Mesendoderm (in vitro differentiated cells): ENCODE data around the gene FUCA1.

Experiments
- DNase-seq: peaks from one replicate; pipeline ENCODE4 v3.0.0; 2013
- H2AK5ac ChIP-seq: 2 replicates; pipeline ENCODE4 v1.6.1; 2013; ENCODE audit warnings: low read length, inconsistent platforms
- H2BK120ac ChIP-seq: 2 replicates; pipeline ENCODE4 v1.6.1; 2013; ENCODE audit warnings: low read depth, mild to moderate bottlenecking, low read length, moderate library complexity, mixed read lengths
- H2BK15ac ChIP-seq: replicated peaks from 2 replicates; pipeline ENCODE4 v1.6.1; 2013; ENCODE audit warnings: low read depth, mild to moderate bottlenecking, moderate library complexity
- H2BK5ac ChIP-seq: 2 replicates; pipeline ENCODE4 v1.6.1; 2013; ENCODE audit warnings: low read length, inconsistent platforms
- H3K18ac ChIP-seq: 2 replicates; pipeline ENCODE4 v1.6.1; 2013; ENCODE audit warnings: mild to moderate bottlenecking, low read length, mixed read lengths
- H3K23ac ChIP-seq: one replicate; pipeline ENCODE4 v1.6.1; 2013; ENCODE audit warnings: low read length
- H3K27ac ChIP-seq: 2 replicates; pipeline ENCODE4 v1.5.1; 2013; ENCODE audit warnings: low read depth, mild to moderate bottlenecking, inconsistent platforms, low read length, moderate library complexity
- H3K27me3 ChIP-seq: 2 replicates; pipeline ENCODE4 v1.6.1; 2013; ENCODE audit warnings: low read length, control low read depth, mild to moderate bottlenecking, inconsistent platforms; ENCODE audit not compliant: insufficient read depth, poor library complexity
- H3K36me3 ChIP-seq: 2 replicates; pipeline ENCODE4 v1.6.1; 2013; ENCODE audit warnings: low read length, inconsistent platforms; ENCODE audit not compliant: control insufficient read depth, insufficient read depth
- H3K4ac ChIP-seq: one replicate; pipeline ENCODE4 v1.6.1; 2013; ENCODE audit warnings: low read depth, mild to moderate bottlenecking, low read length, moderate library complexity
- H3K4me1 ChIP-seq: 2 replicates; pipeline ENCODE4 v1.6.1; 2013; ENCODE audit warnings: low read depth, low read length, inconsistent platforms; ENCODE audit not compliant: control insufficient read depth
- H3K4me2 ChIP-seq: 2 replicates; pipeline ENCODE4 v1.6.1; 2013; ENCODE audit warnings: low read length
- H3K4me3 ChIP-seq: 2 replicates; pipeline ENCODE4 v1.5.1; 2013; ENCODE audit warnings: mild to moderate bottlenecking, low read length
- H3K56ac ChIP-seq: one replicate; pipeline ENCODE4 v1.6.1; 2013; ENCODE audit warnings: low read length
- H3K79me1 ChIP-seq: 2 replicates; pipeline ENCODE4 v1.6.1; 2013; ENCODE audit warnings: low read length, inconsistent platforms
- H3K79me2 ChIP-seq: 2 replicates; pipeline ENCODE4 v1.6.1; 2013; ENCODE audit warnings: mild to moderate bottlenecking, low read length; ENCODE audit not compliant: control insufficient read depth, insufficient read depth
- H3K9ac ChIP-seq: 2 replicates; pipeline ENCODE4 v1.6.1; 2013; ENCODE audit warnings: low read length, inconsistent platforms
- H4K5ac ChIP-seq: one replicate; pipeline ENCODE4 v1.6.1; 2013; ENCODE audit warnings: low read length
- H4K8ac ChIP-seq: one replicate; pipeline ENCODE4 v1.6.1; 2013; ENCODE audit warnings: low read depth, mild to moderate bottlenecking, control low read depth, low read length, moderate library complexity
- WGBS: extraction: QIAGEN DNeasy Blood & Tissue Kit; methylation state at CpG from one replicate; pipeline ENCODE4 v1.1.7; 2013; ENCODE audit warnings: low lambda C conversion rate, missing lambda C conversion rate; ENCODE audit not compliant: insufficient coverage; ENCODE audit errors: extremely low coverage; 5-methylcytosine and 5-hydroxymethylcytosine counted together

The FUCA1 gene

GRCh38 chr1:23889074-23889473 is 21.0 kb upstream of the FUCA1 start:
- H3K18ac ChIP-seq = no peak overlapping the region
- no peak overlapping the region for H4K8ac ChIP-seq
- no peak overlapping the region for H2BK120ac ChIP-seq
- no peaks in the 10 kb centered on the region for H3K36me3 ChIP-seq
- no peak for DNase-seq
- no peak overlapping the region for H3K4ac ChIP-seq
- no peak overlapping the region for H3K4me2 ChIP-seq
- H3K79me2 ChIP-seq = no peaks in the 10 kb centered on the region
- H3K23ac ChIP-seq = no peak overlapping the region
- H3K4me3 ChIP-seq = no peak overlapping the region
- H2BK5ac ChIP-seq = no peak overlapping the region
- no peak overlapping the region for H3K56ac ChIP-seq
- no peak overlapping the region for H4K5ac ChIP-seq
- no peak overlapping the region for H3K9ac ChIP-seq
- H3K4me1 ChIP-seq = no peaks in the 10 kb centered on the region
- no peaks in the 10 kb centered on the region for H3K27me3 ChIP-seq
- WGBS = no CpG with 5 or more reads among the region's 5 CpGs
- no peak overlapping the region for H3K27ac ChIP-seq
- H2BK15ac ChIP-seq = no peak overlapping the region
- no peaks in the 10 kb centered on the region for H3K79me1 ChIP-seq
- H2AK5ac ChIP-seq = no peak overlapping the region

- no peak overlapping the region for H3K27ac ChIP-seq
- no peak overlapping the region for H4K5ac ChIP-seq
- H4K8ac ChIP-seq = no peak overlapping the region
- H2AK5ac ChIP-seq = no peak overlapping the region
- H3K79me2 ChIP-seq = no peaks in the 10 kb centered on the region
- no peak overlapping the region for H3K23ac ChIP-seq
- H3K27me3 ChIP-seq = no peaks in the 10 kb centered on the region
- no peak overlapping the region for H2BK120ac ChIP-seq
- no peak overlapping the region for H3K4ac ChIP-seq
- H3K36me3 ChIP-seq = no peaks in the 10 kb centered on the region
- H3K18ac ChIP-seq = no peak overlapping the region
- H3K79me1 ChIP-seq = no peaks in the 10 kb centered on the region
- H2BK15ac ChIP-seq = no peak overlapping the region
- no peak overlapping the region for H3K56ac ChIP-seq
- H3K9ac ChIP-seq = no peak overlapping the region
- no peak overlapping the region for H3K4me3 ChIP-seq
- no peak for DNase-seq
- no peak overlapping the region for H3K4me2 ChIP-seq
- no peaks in the 10 kb centered on the region for H3K4me1 ChIP-seq
- no CpG with 5 or more reads among the region's 4 CpGs for WGBS
- H2BK5ac ChIP-seq = no peak overlapping the region
These were observed 17.1 kb upstream of the FUCA1 start for GRCh38 chr1:23885222-23885621.

- H3K27ac ChIP-seq = no peak overlapping the region
- no peak overlapping the region for H2BK5ac ChIP-seq
- DNase-seq = no peak
- no peak overlapping the region for H3K18ac ChIP-seq
- H3K4me3 ChIP-seq = no peak overlapping the region
- no peak overlapping the region for H4K8ac ChIP-seq
- no peaks in the 10 kb centered on the region for H3K79me2 ChIP-seq
- H2AK5ac ChIP-seq = no peak overlapping the region
- H3K56ac ChIP-seq = no peak overlapping the region
- no peak overlapping the region for H3K23ac ChIP-seq
- H4K5ac ChIP-seq = no peak overlapping the region
- WGBS = no CpG with 5 or more reads among the region's 4 CpGs
- H3K36me3 ChIP-seq = no peaks in the 10 kb centered on the region
- no peaks in the 10 kb centered on the region for H3K4me1 ChIP-seq
- H2BK15ac ChIP-seq = no peak overlapping the region
- no peaks in the 10 kb centered on the region for H3K27me3 ChIP-seq
- H3K4ac ChIP-seq = no peak overlapping the region
- no peak overlapping the region for H3K9ac ChIP-seq
- H3K79me1 ChIP-seq = no peaks in the 10 kb centered on the region
- H3K4me2 ChIP-seq = no peak overlapping the region
- no peak overlapping the region for H2BK120ac ChIP-seq
These were observed 14.7 kb upstream of the FUCA1 start for GRCh38 chr1:23882746-23883145.

- Histone ChIP-seq H3K79me2 (no peaks in the 10 kb centered on the region), H3K4me3 (no peak overlapping the region), H3K27ac (no peak overlapping the region), H2AK5ac (no peak overlapping the region), H3K4me2 (no peak overlapping the region), H3K79me1 (no peaks in the 10 kb centered on the region), H3K27me3 (no peaks in the 10 kb centered on the region), H2BK5ac (no peak overlapping the region), H3K23ac (no peak overlapping the region), H3K18ac (no peak overlapping the region), H4K5ac (no peak overlapping the region), H3K36me3 (no peaks in the 10 kb centered on the region), H3K56ac (no peak overlapping the region), H3K4me1 (no peaks in the 10 kb centered on the region), H2BK120ac (no peak overlapping the region), H3K9ac (no peak overlapping the region), H3K4ac (no peak overlapping the region), H4K8ac (no peak overlapping the region), H2BK15ac (no peak overlapping the region)
- WGBS = no CpG with 5 or more reads among the region's 1 CpG
- DNase-seq = no peak
These were observed 11.7 kb upstream of the FUCA1 start for GRCh38 chr1:23879809-23880208.

GRCh38 chr1:23878668-23879067 is 10.6 kb upstream of the FUCA1 start:
- Histone ChIP-seq H2BK120ac (no peak overlapping the region), H2AK5ac (no peak overlapping the region), H3K27ac (no peak overlapping the region), H3K4me1 (no peaks in the 10 kb centered on the region), H3K79me1 (no peaks in the 10 kb centered on the region), H3K4me2 (no peak overlapping the region), H2BK5ac (no peak overlapping the region), H3K27me3 (no peaks in the 10 kb centered on the region), H3K56ac (no peak overlapping the region), H4K5ac (no peak overlapping the region), H3K18ac (no peak overlapping the region), H3K79me2 (no peaks in the 10 kb centered on the region), H3K9ac (no peak overlapping the region), H4K8ac (no peak overlapping the region), H3K23ac (no peak overlapping the region), H3K36me3 (no peaks in the 10 kb centered on the region), H2BK15ac (no peak overlapping the region), H3K4ac (no peak overlapping the region), H3K4me3 (no peak overlapping the region)
- no peak for DNase-seq
- no CpG with 5 or more reads among the region's 1 CpG for WGBS

GRCh38 chr1:23875382-23875781 is 7.3 kb upstream of the FUCA1 start:
- Histone ChIP-seq H4K8ac (no peak overlapping the region), H3K27ac (no peak overlapping the region)

More at GRCh38 chr1:23875382-23875781, 7.3 kb upstream of the FUCA1 start:
- H3K4me1 ChIP-seq = no peaks in the 10 kb centered on the region
- no peak overlapping the region for H4K5ac ChIP-seq
- no peak overlapping the region for H3K4ac ChIP-seq
- no peak overlapping the region for H2BK120ac ChIP-seq
- H3K27me3 ChIP-seq = no peaks in the 10 kb centered on the region
- H3K9ac ChIP-seq = no peak overlapping the region
- H2BK5ac ChIP-seq = no peak overlapping the region
- no peak overlapping the region for H3K4me3 ChIP-seq
- H3K23ac ChIP-seq = no peak overlapping the region
- no peak overlapping the region for H3K18ac ChIP-seq
- no peaks in the 10 kb centered on the region for H3K79me1 ChIP-seq
- H3K79me2 ChIP-seq = no peaks in the 10 kb centered on the region
- H2BK15ac ChIP-seq = no peak overlapping the region
- no peaks in the 10 kb centered on the region for H3K36me3 ChIP-seq
- no peak overlapping the region for H2AK5ac ChIP-seq
- WGBS = no CpG with 5 or more reads among the region's 3 CpGs
- H3K56ac ChIP-seq = no peak overlapping the region
- H3K4me2 ChIP-seq = no peak overlapping the region
- peak; percentile 38 for DNase-seq
